Measurements from ENCODE around the gene CWC15. TPM values are rescaled to one million over a fixed set of nuclear protein-coding genes. Genes with fewer than 3 reads are reported as not detected.

Gene CWC15
- total and polyA plus RNA-seq, 9 of the 15 experiments (the other 6 are each of a cell fraction or from before 2014, with no cell fraction given): 47.3 to 168 (median 89.2) TPM

DNA sequence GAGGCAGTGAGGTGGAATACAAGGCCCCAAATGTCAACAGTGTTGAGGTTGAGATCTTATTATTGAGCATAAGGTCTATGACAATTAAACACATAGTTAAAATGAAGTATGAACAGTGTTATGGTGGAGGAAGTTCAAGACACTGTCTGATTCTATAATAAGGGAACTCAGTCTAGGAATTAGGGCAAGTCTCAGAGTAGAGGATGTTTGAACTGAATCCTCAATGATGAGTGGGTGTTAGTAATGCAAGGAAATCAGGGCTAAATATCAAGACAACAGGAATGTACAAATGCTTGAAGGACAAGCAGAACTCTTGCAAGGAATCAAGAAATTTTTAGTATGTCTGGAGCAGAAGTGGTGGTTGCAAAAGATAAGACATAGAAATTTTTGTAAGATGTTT lies 53.0 kb downstream of the CWC15 start (continued):
- TF ChIP-seq SIN3A (IDR thresholded peaks at IDR 0.05; ENCODE audit: borderline replicate concordance in 2 of 2, control insufficient read depth in 1 of 2, low read depth in 2 of 2, low read length in 2 of 2) (no peak), ETV6 (IDR thresholded peaks at IDR 0.05; ENCODE audit: borderline replicate concordance in 1 of 2, low read depth in 2 of 2, low read length in 1 of 2) (no peak), ETV6 (CRISPR knock-in tag; IDR thresholded peaks at IDR 0.05; ENCODE audit: borderline replicate concordance) (no peak), ETS2 (tag; IDR thresholded peaks at IDR 0.05; ENCODE audit: borderline replicate concordance, poor library complexity, severe bottlenecking) (no peak), ELK1 (CRISPR knock-in tag; IDR thresholded peaks at IDR 0.05) (no peak), POLR2B (IDR thresholded peaks at IDR 0.05; ENCODE audit: low read depth, partially characterized antibody) (no peak), NFATC3 (IDR thresholded peaks at IDR 0.05) (no peak), ELF1 (tag; IDR thresholded peaks at IDR 0.05) (no peak), E2F8 (IDR thresholded peaks at IDR 0.05; ENCODE audit: low read depth, partially characterized antibody) (no peak), RBM34 (IDR thresholded peaks at IDR 0.05; ENCODE audit: borderline replicate concordance, insufficient read depth, low read length) (no peak)
